K562 (cell line): Measurements from ENCODE around the gene AMIGO3. TPM values are rescaled to one million over a fixed set of nuclear protein-coding genes. Genes with fewer than 3 reads are reported as not detected.
A peak's percentile ranks its signal among the peaks of the same experiment; 100 is the strongest.

ENCODE experiments used
- ATAC-seq: fragments of 200-7000 bp; cut with Tn5 transposase; 3 replicates; pipeline ENCODE4 v1.9.1; 2020; ENCODE audit warnings: moderate library complexity
- BruUV-seq: library from RNA; stranded (reverse); fragments of 400-500 nt; replicated peaks from 2 replicates; lab custom pipeline; 2021; lab: Mats Ljungman, UMichigan
- CTCF ChIA-PET: fragments of 300-600 bp; formaldehyde crosslinking; extraction: SDS; loops from one replicate; lab custom pipeline; 2021; ENCODE audit warnings: low intra/inter-chr PET ratio; lab: Yijun Ruan, JAX
- POLR2A ChIA-PET: fragments of 300-600, 350-650 bp; sonication (Branson Sonifier 250); formaldehyde crosslinking; extraction: SDS; loops from one replicate; lab custom pipeline; 2021; ENCODE audit warnings: antibody characterized with exemption, inconsistent platforms; lab: Yijun Ruan, JAX
- DNase-seq, 4 experiments: peaks; one replicate each; pipeline versions ENCODE4 v3.0.0 to v3.0.0-alpha.2; 2011 to 2018; ENCODE audit warnings: low spot score in 3 of 4, mixed read lengths in 3 of 4; ENCODE audit errors: extremely low read depth in 1 of 4
- FAIRE-seq: peaks from 2 replicates; lab custom pipeline; 2011; peaks lifted over from hg19 to GRCh38; lab: Jason Lieb, UNC
- H2AFZ ChIP-seq: 2 replicates; pipeline ENCODE4 v1.6.0; 2011; ENCODE audit warnings: low read depth, low read length, control low read depth, inconsistent platforms
- H3K27ac ChIP-seq: fragments of 200-600 bp; 3 replicates; pipeline ENCODE4 v1.8.0; 2011; ENCODE audit warnings: low read depth, mild to moderate bottlenecking, control low read depth, inconsistent platforms, low read length, moderate library complexity, mixed read lengths; ENCODE audit errors: extremely low read depth
- H3K27me3 ChIP-seq, 2 experiments: fragments of 300-600 bp in 1 of 2; 2 replicates in 1 of 2; 3 replicates in 1 of 2; pipeline versions ENCODE4 v1.6.0 to v1.8.0; 2011; ENCODE audit warnings: inconsistent platforms in 2 of 2, low read length in 2 of 2, mild to moderate bottlenecking in 1 of 2, mixed read lengths in 1 of 2, moderate library complexity in 1 of 2; ENCODE audit not compliant: control insufficient read depth in 2 of 2, insufficient read depth in 2 of 2
- H3K36me3 ChIP-seq: fragments of 300-600 bp; 3 replicates; pipeline ENCODE4 v1.8.0; 2011; ENCODE audit warnings: mild to moderate bottlenecking, low read length, inconsistent platforms; ENCODE audit not compliant: control insufficient read depth, insufficient read depth
- H3K4me1 ChIP-seq, 2 experiments: fragments of 200-600 bp in 1 of 2; replicated peaks in 1 of 2; 2 replicates in 1 of 2; 3 replicates in 1 of 2; pipeline versions ENCODE4 v1.5.1 to v1.8.0; 2011; ENCODE audit warnings: inconsistent platforms in 2 of 2, low read length in 2 of 2, mild to moderate bottlenecking in 1 of 2, mixed read lengths in 1 of 2, moderate library complexity in 1 of 2; ENCODE audit not compliant: control insufficient read depth in 2 of 2, insufficient read depth in 2 of 2
- H3K4me2 ChIP-seq: 2 replicates; pipeline ENCODE4 v1.6.1; 2011; ENCODE audit warnings: low read length, control low read depth, inconsistent platforms, mixed read lengths; ENCODE audit not compliant: insufficient read depth
- H3K4me3 ChIP-seq: fragments of 200-600 bp; sonication (generic), shearing (Covaris generic); 2 replicates; pipeline ENCODE4 v1.5.1; 2016; ENCODE audit warnings: control low read depth, inconsistent platforms
- H3K79me2 ChIP-seq: fragments of 200-600 bp; 3 replicates; pipeline ENCODE4 v1.8.0; 2011; ENCODE audit warnings: low read length, inconsistent platforms; ENCODE audit not compliant: control insufficient read depth, insufficient read depth
- H3K9ac ChIP-seq, 2 experiments: 2 replicates each; pipeline versions ENCODE4 v1.6.0 to v1.6.1; 2011; ENCODE audit warnings: low read depth in 2 of 2, low read length in 2 of 2, control low read depth in 1 of 2, inconsistent platforms in 1 of 2, mild to moderate bottlenecking in 1 of 2, mixed read lengths in 1 of 2; ENCODE audit not compliant: insufficient read depth in 1 of 2
- H3K9me1 ChIP-seq: one replicate; pipeline ENCODE4 v1.6.0; 2011; ENCODE audit warnings: inconsistent platforms, mild to moderate bottlenecking, low read length, moderate library complexity; ENCODE audit not compliant: control insufficient read depth, insufficient read depth
- H3K9me3 ChIP-seq: replicated peaks from 2 replicates; pipeline ENCODE4 v1.5.1; 2011; ENCODE audit warnings: low read depth, low read length, inconsistent platforms; ENCODE audit not compliant: control insufficient read depth, insufficient read depth
- H4K20me1 ChIP-seq: replicated peaks from 2 replicates; pipeline ENCODE4 v1.6.1; 2011; ENCODE audit warnings: low read length, inconsistent platforms, mixed read lengths; ENCODE audit not compliant: control insufficient read depth, insufficient read depth
- ADNP ChIP-seq: fragments of 200-800 bp; sonication (Bioruptor generic); IDR thresholded peaks from 2 replicates; pipeline ENCODE4 v1.6.1; 2016; ENCODE audit warnings: missing genetic modification characterization, missing compliant biosample characterization
- C11orf30 ChIP-seq: fragments of 450-650 bp; IDR thresholded peaks from 2 replicates; pipeline ENCODE4 v1.6.1; 2016; ENCODE audit warnings: low read depth, mild to moderate bottlenecking
- CBFA2T3 ChIP-seq: fragments of 450-650 bp; IDR thresholded peaks from 2 replicates; pipeline ENCODE4 v1.6.1; 2017
- CREB1 ChIP-seq, 2 experiments: sonication (generic) in 1 of 2; formaldehyde crosslinking in 1 of 2; IDR thresholded peaks; 2 replicates each; pipeline versions ENCODE4 v1.6.1 to v1.8.0; 2012 to 2022; ENCODE audit warnings: inconsistent platforms in 1 of 2, mild to moderate bottlenecking in 1 of 2, missing genetic modification reagents in 1 of 2, moderate library complexity in 1 of 2
- NFYB ChIP-seq: IDR thresholded peaks from 2 replicates; pipeline ENCODE4 v1.6.1; 2011; ENCODE audit warnings: mild to moderate bottlenecking, moderate library complexity; ENCODE audit not compliant: insufficient read length; ENCODE audit errors: extremely low read depth
- RBM15 ChIP-seq: fragments of 200-400 bp; formaldehyde crosslinking; IDR thresholded peaks from 2 replicates; pipeline ENCODE4 v1.6.1; 2018; ENCODE audit warnings: mild to moderate bottlenecking, low read length, moderate library complexity; ENCODE audit not compliant: insufficient read depth
- TBP ChIP-seq: optimal IDR thresholded peaks from 2 replicates; pipeline ENCODE3; 2011; ENCODE audit warnings: low read depth, low read length, improper control_type of control experiment
- WGBS: fragments of 100-300 bp; shearing (Covaris generic); methylation state at CpG from one replicate; pipeline ENCODE4 v1.1.6; 2016; ENCODE audit warnings: low coverage, mixed read lengths; ENCODE audit not compliant: insufficient coverage; ENCODE audit errors: missing lambda C conversion rate; 5-methylcytosine and 5-hydroxymethylcytosine counted together
- in situ Hi-C: fragments of 300-500 bp; cut with MboI; formaldehyde crosslinking; loops from 4 replicates; pipeline ENCODE4 v1.15.0; 2018; ENCODE audit warnings: inconsistent platforms, mixed read lengths
- intact Hi-C: fragments of 100-400 bp; cut with micrococcal nuclease; formaldehyde crosslinking; loops from 2 replicates; pipeline ENCODE4 v1.14.2; 2022
- polyA plus RNA-seq, 8 experiments: library from polyadenylated mRNA; depleted of rRNA in 4 of 8; stranded (reverse) in 5 of 8; unstranded in 3 of 8; fragments of >200 nt; fragmentation: Nextera tagmentation in 2 of 8; fragmentation: Illumina TruSeq in 1 of 8; extraction: Ambion mirVana in 2 of 8; extraction: Trizol in 1 of 8; gene quantifications; 2 replicates each; pipeline versions ENCODE4 v1.2.1 to v1.2.3, GENCODE V29; 2011 to 2014; ENCODE audit warnings: inconsistent platforms in 1 of 8, missing spikeins in 1 of 8
- total RNA-seq, 7 experiments: library from RNA; depleted of rRNA in 6 of 7; stranded (reverse); fragments of >200 nt in 6 of 7; fragmentation: Illumina TruSeq in 2 of 7; extraction: Trizol in 2 of 7; gene quantifications; 2 replicates each; pipeline versions ENCODE4 v1.2.1 to v1.2.3, GENCODE V29; 2011 to 2021; ENCODE audit warnings: low replicate concordance in 1 of 7
- TF ChIP-seq, protein P1 (sequence below): sonication (generic); formaldehyde crosslinking; IDR thresholded peaks from 2 replicates; pipeline ENCODE4 v1.8.1; 2023; ENCODE audit warnings: mild to moderate bottlenecking, missing genetic modification reagents
- TF ChIP-seq, protein P2 (sequence below): fragments of 450-650 bp; formaldehyde crosslinking; IDR thresholded peaks from 2 replicates; pipeline ENCODE4 v1.4.0; 2020; ENCODE audit warnings: mild to moderate bottlenecking
- TF ChIP-seq, protein P3 (sequence below), 2 experiments: fragments of 200-800 bp in 1 of 2; sonication (Bioruptor generic) in 1 of 2; sonication (generic) in 1 of 2; formaldehyde crosslinking in 1 of 2; IDR thresholded peaks in 1 of 2; conservative IDR thresholded peaks in 1 of 2; 2 replicates each; pipeline versions ENCODE4 v1.5.0 to v1.6.1; 2016 to 2020; ENCODE audit warnings: missing compliant biosample characterization in 1 of 2, missing genetic modification characterization in 1 of 2, missing genetic modification reagents in 1 of 2

The AMIGO3 gene
- total and polyA plus RNA-seq, 9 of the 15 experiments (the other 6 are each of a cell fraction or from before 2014, with no cell fraction given), result 0.13 to 2.8 (median 0.44) TPM; not detected in 4

DNA sequence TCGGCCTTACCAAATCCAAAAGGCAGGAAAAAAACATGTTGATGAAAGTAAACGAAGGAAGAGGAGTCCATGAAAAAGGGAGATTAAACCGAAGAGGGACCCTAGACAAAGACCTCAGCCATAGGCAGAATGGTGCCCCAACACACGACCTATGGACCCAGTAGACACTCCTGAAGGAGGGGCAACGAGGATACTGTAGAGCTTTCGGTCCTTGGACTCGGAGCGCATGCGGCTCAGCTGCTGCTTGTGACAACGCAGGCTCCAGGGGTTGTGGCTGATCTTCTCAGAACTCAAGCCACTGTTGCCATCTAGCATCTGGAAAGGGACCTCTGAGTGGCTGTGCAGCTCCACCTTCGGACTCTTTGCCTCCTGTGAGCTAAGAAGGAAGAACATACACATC, 13.1 kb upstream of the AMIGO3 start (continued):
- TF ChIP-seq NFYB (no peak), RBM15 (no peak)
- TF ChIP-seq, protein P1, sequence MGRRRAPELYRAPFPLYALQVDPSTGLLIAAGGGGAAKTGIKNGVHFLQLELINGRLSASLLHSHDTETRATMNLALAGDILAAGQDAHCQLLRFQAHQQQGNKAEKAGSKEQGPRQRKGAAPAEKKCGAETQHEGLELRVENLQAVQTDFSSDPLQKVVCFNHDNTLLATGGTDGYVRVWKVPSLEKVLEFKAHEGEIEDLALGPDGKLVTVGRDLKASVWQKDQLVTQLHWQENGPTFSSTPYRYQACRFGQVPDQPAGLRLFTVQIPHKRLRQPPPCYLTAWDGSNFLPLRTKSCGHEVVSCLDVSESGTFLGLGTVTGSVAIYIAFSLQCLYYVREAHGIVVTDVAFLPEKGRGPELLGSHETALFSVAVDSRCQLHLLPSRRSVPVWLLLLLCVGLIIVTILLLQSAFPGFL (CRISPR knock-in tag), result no peak
- TF ChIP-seq, protein P2, sequence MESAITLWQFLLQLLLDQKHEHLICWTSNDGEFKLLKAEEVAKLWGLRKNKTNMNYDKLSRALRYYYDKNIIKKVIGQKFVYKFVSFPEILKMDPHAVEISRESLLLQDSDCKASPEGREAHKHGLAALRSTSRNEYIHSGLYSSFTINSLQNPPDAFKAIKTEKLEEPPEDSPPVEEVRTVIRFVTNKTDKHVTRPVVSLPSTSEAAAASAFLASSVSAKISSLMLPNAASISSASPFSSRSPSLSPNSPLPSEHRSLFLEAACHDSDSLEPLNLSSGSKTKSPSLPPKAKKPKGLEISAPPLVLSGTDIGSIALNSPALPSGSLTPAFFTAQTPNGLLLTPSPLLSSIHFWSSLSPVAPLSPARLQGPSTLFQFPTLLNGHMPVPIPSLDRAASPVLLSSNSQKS (CRISPR knock-in tag), result no peak

DNA sequence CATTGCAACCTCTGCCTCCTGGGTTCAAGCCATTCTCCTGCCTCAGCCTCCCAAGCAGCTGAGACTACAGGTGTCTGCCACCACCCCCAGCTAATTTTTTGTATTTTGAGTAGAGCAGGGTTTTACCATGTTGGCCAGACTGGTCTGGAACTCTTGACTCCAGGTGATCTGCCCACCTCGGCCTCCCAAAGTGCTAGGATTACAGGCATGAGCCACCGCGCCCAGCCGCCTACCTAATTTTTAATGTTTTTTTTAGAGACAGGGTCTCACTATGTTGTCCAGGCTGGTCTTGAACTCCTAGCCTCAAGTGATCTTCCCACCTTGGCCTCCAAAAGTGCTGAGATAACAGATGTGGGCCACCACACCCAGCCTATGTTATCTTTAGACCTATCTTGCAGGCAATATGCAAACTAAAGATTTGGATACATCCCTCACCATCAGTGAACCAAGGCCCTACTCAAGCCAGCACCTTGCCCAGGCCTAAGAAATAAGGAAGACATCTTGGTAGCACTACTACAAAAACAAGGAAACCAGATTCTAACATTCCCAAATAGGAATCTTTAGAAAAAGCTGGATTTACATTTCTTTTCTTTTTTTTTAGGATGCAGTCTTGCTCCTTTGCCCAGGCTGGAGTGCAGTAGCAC, 10.6 kb upstream of the AMIGO3 start:
- DNase-seq (no peak), FAIRE-seq (no peak), ATAC-seq (no peak)
- in situ Hi-C loops (no loop called here), intact Hi-C loops (no loop called here)
- Histone ChIP-seq H2AFZ (no peak overlapping the region), H3K4me2 (no peak overlapping the region), H3K9me3 (no peaks in the 10 kb centered on the region), H3K79me2 (no peaks in the 10 kb centered on the region; the same call in 2 of the 3 replicates), H3K9ac (no peak overlapping the region), H3K9me1 (no peaks in the 10 kb centered on the region), H3K27me3 (no peaks in the 10 kb centered on the region), H3K27ac (no peak overlapping the region), H4K20me1 (no peaks in the 10 kb centered on the region), H3K36me3 (peaks cover 76% of the 10 kb centered on the region), H3K4me1 (peaks cover under 1 to 2% of the 10 kb centered on the region in 2 experiments; a peak in 2 of 5 replicates), H3K4me3 (no peak overlapping the region)
- ChIA-PET CTCF (no interaction called here), POLR2A (interaction anchor here (1.0 to 1.6 kb wide), 2 partner anchors 14 to 200 kb away, joined by 4 read pairs; partner anchors contain the start of gene MON1A)
- BruUV-seq, result no TSS peak
- TF ChIP-seq NFYB (no peak), C11orf30 (0 out of 2 replicates have a peak, but pooled peaks have one; percentile 5), TBP (peak; percentile 67), CREB1 (IDR thresholded peaks at IDR 0.05) (no peak), CREB1 (CRISPR knock-in tag; IDR thresholded peaks at IDR 0.05) (no peak), CBFA2T3 (0 out of 2 replicates have a peak, but pooled peaks have one; percentile 12), ADNP (tag) (no peak)
- TF ChIP-seq, protein P3, sequence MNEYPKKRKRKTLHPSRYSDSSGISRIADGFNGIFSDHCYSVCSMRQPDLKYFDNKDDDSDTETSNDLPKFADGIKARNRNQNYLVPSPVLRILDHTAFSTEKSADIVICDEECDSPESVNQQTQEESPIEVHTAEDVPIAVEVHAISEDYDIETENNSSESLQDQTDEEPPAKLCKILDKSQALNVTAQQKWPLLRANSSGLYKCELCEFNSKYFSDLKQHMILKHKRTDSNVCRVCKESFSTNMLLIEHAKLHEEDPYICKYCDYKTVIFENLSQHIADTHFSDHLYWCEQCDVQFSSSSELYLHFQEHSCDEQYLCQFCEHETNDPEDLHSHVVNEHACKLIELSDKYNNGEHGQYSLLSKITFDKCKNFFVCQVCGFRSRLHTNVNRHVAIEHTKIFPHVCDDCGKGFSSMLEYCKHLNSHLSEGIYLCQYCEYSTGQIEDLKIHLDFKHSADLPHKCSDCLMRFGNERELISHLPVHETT (CRISPR knock-in tag; conservative IDR thresholded peaks at IDR 0.05 in 1 of 2, IDR thresholded peaks at IDR 0.05 in 1 of 2), result no peak
- WGBS, result 100% methylated on average over 4 of the region's 4 CpGs
